ENCODE results near the gene EML2. TPM values are rescaled to one million over a fixed set of nuclear protein-coding genes. Genes with fewer than 3 reads are reported as not detected.

EML2 gene
- total RNA-seq, 1 donor from 2014 or later, result 24.6 TPM

DNA sequence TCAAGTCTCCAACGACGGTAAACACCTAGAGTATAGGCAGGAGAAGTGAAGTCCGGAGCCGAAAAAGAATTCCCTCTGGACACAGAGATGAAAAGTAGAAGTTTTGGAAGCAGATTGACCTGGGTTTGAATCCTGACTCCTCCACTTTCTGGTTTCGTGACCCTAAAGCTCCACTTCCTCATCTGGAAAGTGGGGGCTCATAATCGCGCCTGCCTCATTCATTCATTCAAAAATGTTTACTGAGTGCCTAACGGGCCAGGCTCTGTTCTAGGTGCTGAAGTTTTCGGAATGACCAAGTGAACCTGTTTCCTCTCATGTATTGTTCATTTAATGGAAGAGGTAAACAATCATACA is 7.1 kb upstream of the EML2 start:
- H3K79me2 ChIP-seq (ENCODE audit: insufficient read depth, low read length), result no peaks in the 10 kb centered on the region
- H3K9me3 ChIP-seq (ENCODE audit: insufficient read depth, low read depth, low read length), result no peaks in the 10 kb centered on the region
- peak overlapping the region; percentile 54 for H3K4me3 ChIP-seq (ENCODE audit: insufficient read depth, low read depth, low read length)
- no peaks in the 10 kb centered on the region for H3K36me3 ChIP-seq (ENCODE audit: insufficient read depth, low read length)
- peak overlapping the region; percentile 57 for H2AFZ ChIP-seq (ENCODE audit: low read depth, low read length)
- peak overlapping the region; percentile 15 for H3K9ac ChIP-seq (ENCODE audit: low read length)
- Mint-ChIP-seq H3K36me3 (ENCODE audit: low read depth, unreplicated experiment) (peaks cover under 1% of the 10 kb centered on the region), H3K27me3 (ENCODE audit: low read depth, unreplicated experiment) (no peaks in the 10 kb centered on the region), H3K27ac (ENCODE audit: unreplicated experiment) (peak overlapping the region; percentile 83), H3K4me1 (ENCODE audit: low read depth, unreplicated experiment) (peaks cover 6% of the 10 kb centered on the region), H3K4me3 (ENCODE audit: unreplicated experiment) (no peak overlapping the region), H3K9me3 (ENCODE audit: unreplicated experiment) (peaks cover 4% of the 10 kb centered on the region)
- FAIRE-seq (no peak), DNase-seq (ENCODE audit: low read depth) (no peak)
- H3K27me3 ChIP-seq (ENCODE audit: insufficient read depth, low read length), result no peaks in the 10 kb centered on the region
- peaks cover 24% of the 10 kb centered on the region for H3K4me1 ChIP-seq (ENCODE audit: insufficient read depth, low read length)
- H3K4me2 ChIP-seq (ENCODE audit: low read length), result peak overlapping the region; percentile 89
- TF ChIP-seq, protein P1, sequence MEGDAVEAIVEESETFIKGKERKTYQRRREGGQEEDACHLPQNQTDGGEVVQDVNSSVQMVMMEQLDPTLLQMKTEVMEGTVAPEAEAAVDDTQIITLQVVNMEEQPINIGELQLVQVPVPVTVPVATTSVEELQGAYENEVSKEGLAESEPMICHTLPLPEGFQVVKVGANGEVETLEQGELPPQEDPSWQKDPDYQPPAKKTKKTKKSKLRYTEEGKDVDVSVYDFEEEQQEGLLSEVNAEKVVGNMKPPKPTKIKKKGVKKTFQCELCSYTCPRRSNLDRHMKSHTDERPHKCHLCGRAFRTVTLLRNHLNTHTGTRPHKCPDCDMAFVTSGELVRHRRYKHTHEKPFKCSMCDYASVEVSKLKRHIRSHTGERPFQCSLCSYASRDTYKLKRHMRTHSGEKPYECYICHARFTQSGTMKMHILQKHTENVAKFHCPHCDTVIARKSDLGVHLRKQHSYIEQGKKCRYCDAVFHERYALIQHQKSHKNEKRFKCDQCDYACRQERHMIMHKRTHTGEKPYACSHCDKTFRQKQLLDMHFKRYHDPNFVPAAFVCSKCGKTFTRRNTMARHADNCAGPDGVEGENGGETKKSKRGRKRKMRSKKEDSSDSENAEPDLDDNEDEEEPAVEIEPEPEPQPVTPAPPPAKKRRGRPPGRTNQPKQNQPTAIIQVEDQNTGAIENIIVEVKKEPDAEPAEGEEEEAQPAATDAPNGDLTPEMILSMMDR (IDR thresholded peaks at IDR 0.05; ENCODE audit: insufficient read depth, low read depth, low read length), result no peak
- H4K20me1 ChIP-seq (ENCODE audit: insufficient read depth, low read length), result no peaks in the 10 kb centered on the region
- peak overlapping the region; percentile 0 for H3K27ac ChIP-seq (ENCODE audit: low read depth, low read length)

DNA sequence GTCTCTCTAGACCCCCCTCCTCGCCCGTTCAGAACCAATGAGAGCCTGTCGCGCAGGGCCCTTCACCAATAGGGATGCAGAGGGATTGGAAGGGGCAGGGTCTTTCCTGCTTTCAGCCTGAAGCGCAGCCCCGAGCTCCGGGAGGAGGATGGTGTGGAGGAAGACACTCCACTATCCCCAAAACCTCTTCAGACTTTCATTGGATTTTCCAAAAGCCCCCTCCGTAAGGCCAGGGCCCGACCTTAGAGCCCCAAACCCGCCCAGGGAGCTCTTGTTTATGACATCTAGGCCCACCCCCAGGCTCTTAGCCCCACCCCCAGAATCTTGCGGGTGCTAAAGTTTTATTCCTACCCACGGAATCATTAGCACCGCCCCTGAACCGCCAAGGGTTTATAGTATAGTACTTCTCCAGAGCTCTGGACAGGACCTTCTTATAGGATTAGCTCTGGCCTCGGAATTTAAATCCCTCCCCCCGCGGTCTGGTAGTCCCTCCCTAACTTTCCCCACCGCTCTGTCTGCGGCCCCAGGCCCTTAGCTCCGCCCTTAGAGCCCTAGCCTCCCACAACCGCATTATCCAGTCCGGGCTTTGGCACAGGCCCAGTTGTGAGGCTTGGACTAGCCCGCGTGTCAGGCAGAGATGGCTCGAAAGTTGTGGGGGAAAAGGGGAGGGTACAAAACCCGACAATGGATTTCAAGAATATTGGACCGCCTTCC is 6.6 kb upstream of the EML2 start:
- peak overlapping the region; percentile 69 for H3K4me3 Mint-ChIP-seq (ENCODE audit: unreplicated experiment)
- peak overlapping the region; percentile 57 for H2AFZ ChIP-seq (ENCODE audit: low read depth, low read length)

More for the DNA sequence above, 6.6 kb upstream of the EML2 start:
- H3K9me3 Mint-ChIP-seq (ENCODE audit: unreplicated experiment), result peaks cover 4% of the 10 kb centered on the region
- Histone ChIP-seq H4K20me1 (ENCODE audit: insufficient read depth, low read length) (no peaks in the 10 kb centered on the region), H3K79me2 (ENCODE audit: insufficient read depth, low read length) (no peaks in the 10 kb centered on the region), H3K36me3 (ENCODE audit: insufficient read depth, low read length) (no peaks in the 10 kb centered on the region), H3K4me2 (ENCODE audit: low read length) (peak overlapping the region; percentile 89), H3K27me3 (ENCODE audit: insufficient read depth, low read length) (no peaks in the 10 kb centered on the region), H3K4me1 (ENCODE audit: insufficient read depth, low read length) (peaks cover 29% of the 10 kb centered on the region), H3K4me3 (ENCODE audit: insufficient read depth, low read depth, low read length) (peak overlapping the region; percentile 54), H3K27ac (ENCODE audit: low read depth, low read length) (peak overlapping the region; percentile 27), H3K9me3 (ENCODE audit: insufficient read depth, low read depth, low read length) (no peaks in the 10 kb centered on the region), H3K9ac (ENCODE audit: low read length) (peak overlapping the region; percentile 15)
- peaks cover 11% of the 10 kb centered on the region for H3K4me1 Mint-ChIP-seq (ENCODE audit: low read depth, unreplicated experiment)
- H3K36me3 Mint-ChIP-seq (ENCODE audit: low read depth, unreplicated experiment), result peaks cover 4% of the 10 kb centered on the region
- peak; percentile 72 for DNase-seq (ENCODE audit: low read depth)
- FAIRE-seq, result no peak
- H3K27ac Mint-ChIP-seq (ENCODE audit: unreplicated experiment), result peak overlapping the region; percentile 83
- TF ChIP-seq, protein P1 (IDR thresholded peaks at IDR 0.05; ENCODE audit: insufficient read depth, low read depth, low read length), result no peak
- no peak for TF ChIP-seq EZH2 (IDR thresholded peaks at IDR 0.05; ENCODE audit: insufficient read depth, low read length)
- no peaks in the 10 kb centered on the region for H3K27me3 Mint-ChIP-seq (ENCODE audit: low read depth, unreplicated experiment)
